DOHH2 (cell line): Measurements from ENCODE around the gene SPATA6.

Experiments
- EZH2phosphoT487 ChIP-seq: fragments of 200-600 bp; sonication (generic); IDR thresholded peaks from 2 replicates; pipeline ENCODE4 v1.6.1; 2017; ENCODE audit warnings: borderline replicate concordance, mild to moderate bottlenecking, antibody characterized with exemption, low read length, moderate library complexity, mixed read lengths
- TF ChIP-seq, protein P1 (sequence below): fragments of 200-600 bp; sonication (generic); IDR thresholded peaks from one replicate; pipeline ENCODE4 v1.5.1; 2014; ENCODE audit warnings: antibody characterized with exemption, mild to moderate bottlenecking, low read depth, low read length; ENCODE audit not compliant: poor library complexity, severe bottlenecking

- TF ChIP-seq, protein P1, sequence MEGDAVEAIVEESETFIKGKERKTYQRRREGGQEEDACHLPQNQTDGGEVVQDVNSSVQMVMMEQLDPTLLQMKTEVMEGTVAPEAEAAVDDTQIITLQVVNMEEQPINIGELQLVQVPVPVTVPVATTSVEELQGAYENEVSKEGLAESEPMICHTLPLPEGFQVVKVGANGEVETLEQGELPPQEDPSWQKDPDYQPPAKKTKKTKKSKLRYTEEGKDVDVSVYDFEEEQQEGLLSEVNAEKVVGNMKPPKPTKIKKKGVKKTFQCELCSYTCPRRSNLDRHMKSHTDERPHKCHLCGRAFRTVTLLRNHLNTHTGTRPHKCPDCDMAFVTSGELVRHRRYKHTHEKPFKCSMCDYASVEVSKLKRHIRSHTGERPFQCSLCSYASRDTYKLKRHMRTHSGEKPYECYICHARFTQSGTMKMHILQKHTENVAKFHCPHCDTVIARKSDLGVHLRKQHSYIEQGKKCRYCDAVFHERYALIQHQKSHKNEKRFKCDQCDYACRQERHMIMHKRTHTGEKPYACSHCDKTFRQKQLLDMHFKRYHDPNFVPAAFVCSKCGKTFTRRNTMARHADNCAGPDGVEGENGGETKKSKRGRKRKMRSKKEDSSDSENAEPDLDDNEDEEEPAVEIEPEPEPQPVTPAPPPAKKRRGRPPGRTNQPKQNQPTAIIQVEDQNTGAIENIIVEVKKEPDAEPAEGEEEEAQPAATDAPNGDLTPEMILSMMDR = no peak
- TF ChIP-seq EZH2phosphoT487 = no peak
Observed at GRCh38 chr1:48291421-48291820, 180.6 kb downstream of the SPATA6 start.
